ENCODE results near the gene RBPMS2. TPM values are rescaled to one million over a fixed set of nuclear protein-coding genes. Genes with fewer than 3 reads are reported as not detected.

Gene RBPMS2
- total RNA-seq, 1 donor from 2014 or later, result 4.8 TPM

- no peak for TF ChIP-seq CTCF (IDR thresholded peaks at IDR 0.05)
- Mint-ChIP-seq H3K27me3 (ENCODE audit: unreplicated experiment) (no peaks in the 10 kb centered on the region), H3K4me1 (ENCODE audit: unreplicated experiment) (peaks cover 2% of the 10 kb centered on the region), H3K4me3 (ENCODE audit: unreplicated experiment) (no peak overlapping the region), H3K9me3 (ENCODE audit: unreplicated experiment) (no peaks in the 10 kb centered on the region), H3K36me3 (ENCODE audit: unreplicated experiment) (no peaks in the 10 kb centered on the region), H3K27ac (ENCODE audit: unreplicated experiment) (no peak overlapping the region)
- DNase-seq (ENCODE audit: extremely low spot score, unreplicated experiment), result no peak
These were observed 36.9 kb downstream of the RBPMS2 start for GRCh38 chr15:64738226-64739095.

DNA sequence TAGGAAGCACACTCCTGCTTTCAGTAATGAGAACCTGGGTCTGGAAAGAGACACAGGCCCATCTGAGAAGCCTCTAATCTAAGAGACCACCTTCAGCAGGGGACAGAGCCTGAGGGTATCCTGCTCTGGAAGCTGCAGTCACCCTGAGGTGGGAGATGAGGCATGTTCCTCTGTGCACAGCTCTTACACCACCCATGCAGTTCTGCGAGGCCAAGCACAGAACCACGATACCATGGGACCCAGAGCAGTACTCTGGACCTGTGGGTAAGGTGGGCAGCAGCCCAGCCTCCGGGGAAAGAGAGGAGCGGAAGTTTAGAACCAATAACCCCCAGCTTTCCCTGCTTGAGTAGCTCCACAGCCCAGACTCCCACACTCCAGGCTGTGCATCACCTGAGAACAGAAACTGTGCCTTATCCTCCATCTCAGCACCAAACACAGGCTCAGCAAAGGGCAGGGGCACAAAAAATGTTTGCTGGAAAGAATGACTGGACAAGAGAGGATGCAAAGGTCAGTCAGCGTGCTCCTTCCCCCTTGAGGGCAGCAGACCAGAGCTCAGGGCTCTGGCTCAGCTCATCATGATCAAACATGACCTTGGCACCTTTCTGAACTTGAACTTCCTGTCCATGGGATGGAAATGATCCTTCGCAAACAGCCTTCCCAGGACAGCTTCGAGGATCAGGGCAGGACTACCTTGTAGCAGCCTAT, 43.1 kb downstream of the RBPMS2 start:
- Mint-ChIP-seq H3K4me1 (ENCODE audit: unreplicated experiment) (peaks cover 2% of the 10 kb centered on the region), H3K27ac (ENCODE audit: unreplicated experiment) (no peak overlapping the region), H3K4me3 (ENCODE audit: unreplicated experiment) (no peak overlapping the region), H3K9me3 (ENCODE audit: unreplicated experiment) (no peaks in the 10 kb centered on the region), H3K36me3 (ENCODE audit: unreplicated experiment) (no peaks in the 10 kb centered on the region), H3K27me3 (ENCODE audit: unreplicated experiment) (no peaks in the 10 kb centered on the region)
- no peak for DNase-seq (ENCODE audit: extremely low spot score, unreplicated experiment)
- TF ChIP-seq CTCF (IDR thresholded peaks at IDR 0.05), result no peak

DNA sequence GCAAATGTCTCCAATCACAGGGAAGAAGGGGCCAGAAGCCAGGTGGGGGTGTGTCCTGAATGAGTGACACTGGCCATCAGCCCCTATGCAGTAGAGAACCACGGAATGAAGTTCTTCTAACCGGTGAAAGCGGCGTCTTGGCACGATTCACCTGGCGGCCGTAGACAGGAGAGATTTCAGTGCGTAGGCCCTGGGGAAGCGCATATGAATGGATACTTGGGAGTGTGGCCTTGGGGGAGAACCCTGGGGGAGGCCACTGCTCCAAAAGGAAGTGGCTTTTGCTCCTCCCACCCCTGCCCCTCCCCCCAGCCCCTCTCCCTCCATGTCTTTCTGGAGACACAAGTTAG, 43.6 kb downstream of the RBPMS2 start:
- H3K27me3 Mint-ChIP-seq (ENCODE audit: unreplicated experiment), result no peaks in the 10 kb centered on the region

GRCh38 chr15:64731012-64731804, 44.2 kb downstream of the RBPMS2 start:
- TF ChIP-seq CTCF (IDR thresholded peaks at IDR 0.05), result peak; percentile 93
- no peak overlapping the region for H3K27ac Mint-ChIP-seq (ENCODE audit: unreplicated experiment)
- H3K9me3 Mint-ChIP-seq (ENCODE audit: unreplicated experiment), result no peaks in the 10 kb centered on the region
- no peak overlapping the region for H3K4me3 Mint-ChIP-seq (ENCODE audit: unreplicated experiment)
- no peaks in the 10 kb centered on the region for H3K36me3 Mint-ChIP-seq (ENCODE audit: unreplicated experiment)
- DNase-seq (ENCODE audit: extremely low spot score, unreplicated experiment), result peak; percentile 92
- H3K27me3 Mint-ChIP-seq (ENCODE audit: unreplicated experiment), result no peaks in the 10 kb centered on the region
- H3K4me1 Mint-ChIP-seq (ENCODE audit: unreplicated experiment), result peaks cover 2% of the 10 kb centered on the region

More for the DNA sequence above, 43.6 kb downstream of the RBPMS2 start:
- Mint-ChIP-seq H3K27ac (ENCODE audit: unreplicated experiment) (no peak overlapping the region), H3K4me1 (ENCODE audit: unreplicated experiment) (peaks cover 2% of the 10 kb centered on the region), H3K9me3 (ENCODE audit: unreplicated experiment) (no peaks in the 10 kb centered on the region), H3K36me3 (ENCODE audit: unreplicated experiment) (no peaks in the 10 kb centered on the region), H3K4me3 (ENCODE audit: unreplicated experiment) (no peak overlapping the region)
- TF ChIP-seq CTCF (IDR thresholded peaks at IDR 0.05), result no peak
- DNase-seq (ENCODE audit: extremely low spot score, unreplicated experiment), result no peak

Measured in osteocyte (in vitro differentiated cells).